Measurements from ENCODE around the gene GPR108.

- no peak for TF ChIP-seq CTCF (IDR thresholded peaks at IDR 0.05; ENCODE audit: low read depth, low read length, missing input control)
- TF ChIP-seq REST (IDR thresholded peaks at IDR 0.05) = no peak
- TF ChIP-seq TAF1 (conservative IDR thresholded peaks at IDR 0.05) = no peak
- TF ChIP-seq MAX (IDR thresholded peaks at IDR 0.05) = no peak
- no peak for TF ChIP-seq SP1 (IDR thresholded peaks at IDR 0.05)
- no peak for TF ChIP-seq RAD21 (IDR thresholded peaks at IDR 0.05)
- no peak for TF ChIP-seq JUND (IDR thresholded peaks at IDR 0.05)
- no peak for TF ChIP-seq ZBTB33 (IDR thresholded peaks at IDR 0.05)
- TF ChIP-seq FOXA1 (IDR thresholded peaks at IDR 0.05) = no peak
- TF ChIP-seq ATF3 (IDR thresholded peaks at IDR 0.05) = no peak
- no peak for TF ChIP-seq GABPA (IDR thresholded peaks at IDR 0.05 in 1 of 2, conservative IDR thresholded peaks at IDR 0.05 in 1 of 2)
- no peak for TF ChIP-seq YY1 (IDR thresholded peaks at IDR 0.05)
Observed at GRCh38 chr19:6743066-6743465, 5.7 kb upstream of the GPR108 start.
